ENCODE measurements around the gene KRTAP6-3.

KRTAP6-3 gene

DNA sequence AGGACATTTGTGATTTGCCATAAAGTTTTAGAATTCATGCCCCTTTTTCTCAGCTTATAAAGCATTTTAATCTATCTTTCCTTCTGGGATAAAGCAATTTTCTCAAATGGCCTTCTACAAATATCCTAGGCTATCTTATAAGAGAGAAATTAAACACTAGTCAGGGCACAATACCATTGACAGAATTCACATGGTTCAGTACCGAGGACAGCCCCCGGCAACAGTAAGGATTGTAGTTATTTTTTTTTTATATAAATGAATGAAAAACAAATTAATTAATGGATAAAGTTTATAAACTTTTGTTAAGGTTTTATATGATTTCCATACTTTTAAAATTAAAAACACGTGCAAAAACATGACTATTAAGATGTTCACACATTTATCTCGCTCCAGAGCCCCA lies 35.9 kb downstream of the KRTAP6-3 start:
- DNase-seq = no peak

GRCh38 chr21:30629200-30629599 lies 37.0 kb downstream of the KRTAP6-3 start:
- DNase-seq = no peak

GRCh38 chr21:30634906-30635305 lies 42.7 kb downstream of the KRTAP6-3 start, which contains the start of gene KRTAP20-2:
Gene KRTAP20-2 (plus strand): TSS chr21:30635206. CDS start chr21:30635264, 58 bp downstream.
- DNase-seq = no peak

DNA sequence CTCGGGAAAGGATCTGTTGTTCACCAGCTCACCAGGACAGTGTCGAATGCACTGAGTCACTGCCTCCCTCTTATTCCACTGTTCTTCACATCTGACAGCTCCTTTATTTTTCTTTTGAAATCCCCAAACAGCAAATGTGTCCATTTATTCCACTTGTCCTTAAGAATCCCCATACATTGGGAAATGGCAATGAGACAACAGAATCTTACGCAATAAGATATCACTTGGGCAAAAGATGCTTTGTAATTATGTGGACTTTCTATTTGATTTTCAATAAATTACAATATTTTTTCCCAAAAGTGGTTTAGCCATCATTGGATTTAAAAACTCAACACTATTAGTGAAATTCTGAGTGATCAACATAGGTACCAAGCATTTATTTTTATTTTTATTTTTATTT lies 46.4 kb downstream of the KRTAP6-3 start:
- DNase-seq = no peak

- DNase-seq = no peak
These were observed 50.3 kb downstream of the KRTAP6-3 start, which contains the start of gene KRTAP20-3 for GRCh38 chr21:30642564-30642963. Gene KRTAP20-3 (plus strand): TSS chr21:30642864.
